ENCODE measurements around the gene NEURL1.
A peak's percentile ranks its signal among the peaks of the same experiment; 100 is the strongest.

The NEURL1 gene

GRCh38 chr10:103451091-103451813, 42.3 kb upstream of the NEURL1 start:
- Histone ChIP-seq H2AK5ac (ENCODE audit: low read depth, low read length) (no peak overlapping the region), H4K8ac (ENCODE audit: low read depth, low read length) (no peak overlapping the region), H3K9ac (ENCODE audit: low read depth, low read length, poor library complexity) (no peak overlapping the region), H3K27ac (replicated peaks; ENCODE audit: low read length) (no peak overlapping the region), H4K91ac (ENCODE audit: low read depth, low read length, poor library complexity) (no peak overlapping the region), H3K18ac (ENCODE audit: low read length) (peak overlapping the region; percentile 94), H2AFZ (ENCODE audit: low read length) (no peak overlapping the region), H3K4me1 (ENCODE audit: control insufficient read depth in 2 of 2, insufficient read depth in 1 of 2, low read depth in 1 of 2, low read length in 2 of 2) (peaks cover 0 to 16% of the 10 kb centered on the region in 2 donors), H3K4me2 (ENCODE audit: insufficient read depth, low read length, poor library complexity, severe bottlenecking) (peak overlapping the region; percentile 59), H2BK120ac (ENCODE audit: low read depth, low read length) (peak overlapping the region; percentile 24), H3K9me3 (replicated peaks in 1 of 2; ENCODE audit: control insufficient read depth in 2 of 2, insufficient read depth in 1 of 2, low read depth in 1 of 2, low read length in 2 of 2) (no peaks in the 10 kb centered on the region), H3K36me3 (replicated peaks in 1 of 2; ENCODE audit: control insufficient read depth in 2 of 2, insufficient read depth in 2 of 2, low read length in 2 of 2) (peaks cover 17 to 34% of the 10 kb centered on the region in 2 donors), H3K27me3 (ENCODE audit: control insufficient read depth in 3 of 3, insufficient read depth in 3 of 3, low read depth in 1 of 3, low read length in 3 of 3) (peaks cover 0 to 3% (median 0%) of the 10 kb centered on the region in 3 experiments), H3K23ac (ENCODE audit: low read depth, low read length, poor library complexity) (peak overlapping the region; percentile 27), H2BK5ac (ENCODE audit: low read length) (peak overlapping the region; percentile 47), H2BK15ac (ENCODE audit: low read length) (peak overlapping the region; percentile 99), H3K79me1 (ENCODE audit: low read depth, low read length) (no peaks in the 10 kb centered on the region), H2BK12ac (ENCODE audit: low read length) (no peak overlapping the region), H3K4ac (ENCODE audit: low read length) (no peak overlapping the region), H3K4me3 (ENCODE audit: low read length in 2 of 2) (no peak overlapping the region), H3K14ac (ENCODE audit: low read length) (no peak overlapping the region)
- WGBS, 2 donors (ENCODE audit: extremely low coverage in 2 of 2, insufficient read length in 2 of 2, insufficient replicate concordance in 1 of 2): no CpG with 5 or more reads among the region's 14 CpGs
- DNase-seq (ENCODE audit: low spot score): no peak

- no peak within 1 kb of the TSS for H3K14ac ChIP-seq (ENCODE audit: low read length)
- H2BK12ac ChIP-seq (ENCODE audit: low read length): no peak within 1 kb of the TSS
- no peaks in the 10 kb centered on the region for H3K79me1 ChIP-seq (ENCODE audit: low read depth, low read length)
- H2AK5ac ChIP-seq (ENCODE audit: low read depth, low read length): peak within 1 kb of the TSS; percentile 70
- H3K27me3 ChIP-seq (ENCODE audit: control insufficient read depth in 3 of 3, insufficient read depth in 3 of 3, low read depth in 1 of 3, low read length in 3 of 3): peaks cover 0 to 3% (median 0%) of the 10 kb centered on the region in 3 experiments
- peak within 1 kb of the TSS; percentile 27 for H3K23ac ChIP-seq (ENCODE audit: low read depth, low read length, poor library complexity)
- peak; percentile 43 for DNase-seq (ENCODE audit: low spot score)
- H3K4me2 ChIP-seq (ENCODE audit: insufficient read depth, low read length, poor library complexity, severe bottlenecking): peak within 1 kb of the TSS; percentile 59
- no peaks in the 10 kb centered on the region for H3K9me3 ChIP-seq (replicated peaks in 1 of 2; ENCODE audit: control insufficient read depth in 2 of 2, insufficient read depth in 1 of 2, low read depth in 1 of 2, low read length in 2 of 2)
- no peak within 1 kb of the TSS for H4K8ac ChIP-seq (ENCODE audit: low read depth, low read length)
- no CpG with 5 or more reads among the region's 32 CpGs for WGBS, 2 donors (ENCODE audit: extremely low coverage in 2 of 2, insufficient read length in 2 of 2, insufficient replicate concordance in 1 of 2)
- H3K27ac ChIP-seq (replicated peaks; ENCODE audit: low read length): peak within 1 kb of the TSS; percentile 23
- peak within 1 kb of the TSS; percentile 86 for H3K9ac ChIP-seq (ENCODE audit: low read depth, low read length, poor library complexity)
- peak within 1 kb of the TSS; percentile 99 for H2BK15ac ChIP-seq (ENCODE audit: low read length)
- H3K36me3 ChIP-seq (replicated peaks in 1 of 2; ENCODE audit: control insufficient read depth in 2 of 2, insufficient read depth in 2 of 2, low read length in 2 of 2): peaks cover 13 to 27% of the 10 kb centered on the region in 2 donors
- H3K4me3 ChIP-seq (ENCODE audit: low read length in 2 of 2): peak within 1 kb of the TSS in 1 of 2 donors; percentile 76
- H3K4ac ChIP-seq (ENCODE audit: low read length): peak within 1 kb of the TSS; percentile 26
- H3K4me1 ChIP-seq (ENCODE audit: control insufficient read depth in 2 of 2, insufficient read depth in 1 of 2, low read depth in 1 of 2, low read length in 2 of 2): peaks cover 0 to 16% of the 10 kb centered on the region in 2 donors
- peak within 1 kb of the TSS; percentile 94 for H3K18ac ChIP-seq (ENCODE audit: low read length)
- no peak within 1 kb of the TSS for H2AFZ ChIP-seq (ENCODE audit: low read length)
- peak within 1 kb of the TSS; percentile 47 for H2BK5ac ChIP-seq (ENCODE audit: low read length)
- peak within 1 kb of the TSS; percentile 24 for H2BK120ac ChIP-seq (ENCODE audit: low read depth, low read length)
- no peak within 1 kb of the TSS for H4K91ac ChIP-seq (ENCODE audit: low read depth, low read length, poor library complexity)
These were observed 41.5 kb upstream of the NEURL1 start, which contains the start of gene CALHM2 for GRCh38 chr10:103451831-103452505. Gene CALHM2 (minus strand): TSS chr10:103452370. CDS start chr10:103449941, 2,429 bp downstream.

DNA sequence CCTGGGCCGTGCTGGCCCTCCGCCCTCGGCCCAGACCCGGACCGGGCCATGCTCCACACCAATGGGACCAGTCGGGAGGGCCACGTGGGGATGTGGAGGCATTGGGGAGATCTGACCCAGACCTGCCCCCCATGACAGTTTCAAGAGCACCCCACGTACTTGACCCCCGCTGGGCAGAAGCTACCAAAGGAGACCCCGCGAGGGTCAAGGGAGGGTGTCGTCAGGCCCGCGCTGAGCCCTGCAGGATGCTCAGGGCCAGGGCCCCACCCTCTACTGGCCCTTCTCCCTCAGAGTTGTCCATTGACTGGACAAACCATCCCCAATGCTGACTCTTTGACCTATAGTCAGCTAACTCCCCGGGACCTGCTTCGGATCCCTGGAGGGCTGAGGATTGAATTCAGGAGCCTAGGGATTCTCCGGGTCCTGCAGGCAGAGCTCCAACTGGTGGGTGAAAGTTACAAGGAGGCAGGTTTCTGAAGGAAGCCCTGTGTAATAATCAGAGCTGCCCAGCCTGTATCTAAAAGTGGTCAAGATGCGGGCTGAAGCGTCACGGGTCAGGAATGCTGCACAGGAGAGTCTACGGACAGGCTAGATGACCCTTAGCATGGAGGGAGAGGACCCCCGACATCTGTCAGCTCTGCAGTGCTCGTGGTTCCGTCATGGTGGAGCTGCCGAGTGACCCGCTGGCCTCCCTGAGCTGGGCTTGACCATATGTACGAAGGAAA, 40.8 kb upstream of the NEURL1 start:
- Histone ChIP-seq H3K4me3 (ENCODE audit: low read length in 2 of 2) (peak overlapping the region in 1 of 2 donors; percentile 76), H3K9ac (ENCODE audit: low read depth, low read length, poor library complexity) (peak overlapping the region; percentile 38), H3K18ac (ENCODE audit: low read length) (peak overlapping the region; percentile 94), H3K23ac (ENCODE audit: low read depth, low read length, poor library complexity) (peak overlapping the region; percentile 17), H2AFZ (ENCODE audit: low read length) (no peak overlapping the region), H3K36me3 (replicated peaks in 1 of 2; ENCODE audit: control insufficient read depth in 2 of 2, insufficient read depth in 2 of 2, low read length in 2 of 2) (peaks cover 7 to 20% of the 10 kb centered on the region in 2 donors), H3K4ac (ENCODE audit: low read length) (peak overlapping the region; percentile 26), H3K14ac (ENCODE audit: low read length) (no peak overlapping the region), H3K4me2 (ENCODE audit: insufficient read depth, low read length, poor library complexity, severe bottlenecking) (peak overlapping the region; percentile 59), H2BK12ac (ENCODE audit: low read length) (no peak overlapping the region), H3K4me1 (ENCODE audit: control insufficient read depth in 2 of 2, insufficient read depth in 1 of 2, low read depth in 1 of 2, low read length in 2 of 2) (peaks cover 0 to 16% of the 10 kb centered on the region in 2 donors), H3K27me3 (ENCODE audit: control insufficient read depth in 3 of 3, insufficient read depth in 3 of 3, low read depth in 1 of 3, low read length in 3 of 3) (peaks cover 0 to 3% (median 0%) of the 10 kb centered on the region in 3 experiments), H2BK5ac (ENCODE audit: low read length) (peak overlapping the region; percentile 47), H2AK5ac (ENCODE audit: low read depth, low read length) (peak overlapping the region; percentile 70), H2BK120ac (ENCODE audit: low read depth, low read length) (peak overlapping the region; percentile 24), H3K79me1 (ENCODE audit: low read depth, low read length) (no peaks in the 10 kb centered on the region), H4K91ac (ENCODE audit: low read depth, low read length, poor library complexity) (no peak overlapping the region), H4K8ac (ENCODE audit: low read depth, low read length) (no peak overlapping the region), H2BK15ac (ENCODE audit: low read length) (peak overlapping the region; percentile 96), H3K27ac (replicated peaks; ENCODE audit: low read length) (no peak overlapping the region), H3K9me3 (replicated peaks in 1 of 2; ENCODE audit: control insufficient read depth in 2 of 2, insufficient read depth in 1 of 2, low read depth in 1 of 2, low read length in 2 of 2) (no peaks in the 10 kb centered on the region)
- WGBS, 2 donors (ENCODE audit: extremely low coverage in 2 of 2, insufficient read length in 2 of 2, insufficient replicate concordance in 1 of 2): no CpG with 5 or more reads among the region's 27 CpGs
- no peak for DNase-seq (ENCODE audit: low spot score)

All from neuronal stem cell (in vitro differentiated cells).